Muscle layer of duodenum (tissue), 2 donors: ENCODE data around the gene JOSD1.

Experiments
- H3K27ac ChIP-seq: one replicate; pipeline ENCODE4 v1.7.0; 2013; ENCODE audit warnings: mild to moderate bottlenecking, low read length
- H3K27me3 ChIP-seq: one replicate; pipeline ENCODE4 v1.7.0; 2013; ENCODE audit warnings: low read depth, mild to moderate bottlenecking, control low read depth, low read length
- H3K36me3 ChIP-seq, 2 donors: one replicate each; pipeline ENCODE4 v1.7.0; 2013; ENCODE audit warnings: low read length in 2 of 2, control low read depth in 1 of 2, mild to moderate bottlenecking in 1 of 2; ENCODE audit not compliant: insufficient read depth in 2 of 2, control insufficient read depth in 1 of 2
- H3K4me1 ChIP-seq, 2 donors: one replicate each; pipeline ENCODE4 v1.7.0; 2013; ENCODE audit warnings: low read length in 2 of 2, mild to moderate bottlenecking in 2 of 2, control low read depth in 1 of 2, moderate library complexity in 1 of 2; ENCODE audit not compliant: insufficient read depth in 2 of 2, control insufficient read depth in 1 of 2
- H3K4me3 ChIP-seq, 2 donors: one replicate each; pipeline ENCODE4 v1.7.0; 2013; ENCODE audit warnings: low read length in 2 of 2, low read depth in 1 of 2, mild to moderate bottlenecking in 1 of 2
- H3K9me3 ChIP-seq, 2 donors: one replicate each; pipeline ENCODE4 v1.7.0; 2013; ENCODE audit warnings: low read length in 2 of 2, control low read depth in 1 of 2, mild to moderate bottlenecking in 1 of 2; ENCODE audit not compliant: control insufficient read depth in 1 of 2
- donor health status: healthy.

The JOSD1 gene

GRCh38 chr22:38641476-38642040, 59.2 kb downstream of the JOSD1 start:
- no peaks in the 10 kb centered on the region for H3K27me3 ChIP-seq
- no peaks in the 10 kb centered on the region for H3K36me3 ChIP-seq
- no peaks in the 10 kb centered on the region for H3K4me1 ChIP-seq
- H3K4me3 ChIP-seq = no peak overlapping the region
- no peak overlapping the region for H3K27ac ChIP-seq
- H3K9me3 ChIP-seq = no peaks in the 10 kb centered on the region

DNA sequence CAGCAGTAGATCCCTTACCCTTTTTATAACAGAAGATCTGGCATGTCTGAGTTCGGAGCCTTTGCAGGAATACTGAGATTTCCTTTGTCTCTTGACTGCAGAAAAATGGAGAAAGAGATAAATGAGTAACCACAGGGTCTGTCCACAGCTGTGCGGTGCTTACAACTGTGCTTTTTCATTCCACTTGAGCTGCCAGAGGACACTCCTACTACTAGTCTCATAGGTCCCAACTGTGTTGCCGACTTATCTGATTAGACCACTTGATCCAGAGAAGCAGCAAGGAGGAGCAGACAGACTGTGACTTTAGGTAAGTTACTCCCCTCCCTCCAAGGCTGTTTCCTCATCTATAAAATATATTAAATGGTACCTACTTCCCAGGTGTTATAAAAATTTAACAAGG, 62.0 kb downstream of the JOSD1 start:
- no peaks in the 10 kb centered on the region for H3K9me3 ChIP-seq
- H3K36me3 ChIP-seq = no peaks in the 10 kb centered on the region
- no peak overlapping the region for H3K4me3 ChIP-seq
- no peaks in the 10 kb centered on the region for H3K4me1 ChIP-seq
- no peak overlapping the region for H3K27ac ChIP-seq
- H3K27me3 ChIP-seq = no peaks in the 10 kb centered on the region

DNA sequence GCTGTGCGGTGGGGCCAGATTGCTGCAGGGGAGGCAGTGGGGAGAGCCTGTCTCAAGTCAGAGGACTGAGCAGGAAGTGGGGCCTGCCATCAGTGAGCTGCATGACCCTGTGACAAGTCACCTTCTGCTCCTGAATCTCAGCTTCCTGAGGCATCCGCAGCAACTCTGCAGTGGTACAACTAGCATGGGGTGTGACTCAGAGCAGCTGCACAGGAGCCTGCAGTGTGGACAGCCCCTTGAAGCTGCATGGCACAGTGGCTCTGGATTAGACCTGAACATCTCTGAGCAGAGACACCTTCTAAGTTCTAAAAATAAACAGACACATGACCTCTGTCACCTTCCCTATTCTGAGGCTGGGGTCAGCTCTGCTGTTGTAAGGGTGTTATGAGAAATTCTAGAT, 62.5 kb downstream of the JOSD1 start:
- Histone ChIP-seq H3K36me3 (no peaks in the 10 kb centered on the region), H3K4me1 (no peaks in the 10 kb centered on the region), H3K27ac (no peak overlapping the region), H3K27me3 (no peaks in the 10 kb centered on the region), H3K9me3 (no peaks in the 10 kb centered on the region), H3K4me3 (no peak overlapping the region)
